UCSD-AML1 (cell line): ENCODE results near the gene OR2C3.
A peak's percentile ranks its signal among the peaks of the same experiment; 100 is the strongest.
"Not testable (repeated sequence)": the region's sequence is repeated elsewhere in the genome, so short reads cannot be mapped to it uniquely, and the experiment has no call there.

Experiments used
- DNase-seq: peaks from one replicate; lab custom pipeline; 2025; ENCODE audit not compliant: unreplicated experiment; lab: John Stamatoyannopoulos, UW

The OR2C3 gene

DNA sequence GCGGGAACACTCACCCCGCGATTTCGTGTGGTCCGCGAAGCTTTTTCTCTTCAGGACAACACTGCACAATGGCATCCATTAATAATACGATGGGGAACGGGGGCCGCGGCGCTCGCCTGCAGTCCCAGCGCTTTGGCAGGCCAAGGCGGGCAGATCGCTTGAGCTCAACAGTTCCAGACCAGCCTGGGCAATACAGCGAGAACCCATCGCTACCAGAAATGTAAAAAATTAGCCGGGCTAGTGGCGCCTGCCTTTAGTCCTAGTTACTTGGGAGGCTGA lies 17.7 kb downstream of the OR2C3 start:
- no peak for DNase-seq

DNA sequence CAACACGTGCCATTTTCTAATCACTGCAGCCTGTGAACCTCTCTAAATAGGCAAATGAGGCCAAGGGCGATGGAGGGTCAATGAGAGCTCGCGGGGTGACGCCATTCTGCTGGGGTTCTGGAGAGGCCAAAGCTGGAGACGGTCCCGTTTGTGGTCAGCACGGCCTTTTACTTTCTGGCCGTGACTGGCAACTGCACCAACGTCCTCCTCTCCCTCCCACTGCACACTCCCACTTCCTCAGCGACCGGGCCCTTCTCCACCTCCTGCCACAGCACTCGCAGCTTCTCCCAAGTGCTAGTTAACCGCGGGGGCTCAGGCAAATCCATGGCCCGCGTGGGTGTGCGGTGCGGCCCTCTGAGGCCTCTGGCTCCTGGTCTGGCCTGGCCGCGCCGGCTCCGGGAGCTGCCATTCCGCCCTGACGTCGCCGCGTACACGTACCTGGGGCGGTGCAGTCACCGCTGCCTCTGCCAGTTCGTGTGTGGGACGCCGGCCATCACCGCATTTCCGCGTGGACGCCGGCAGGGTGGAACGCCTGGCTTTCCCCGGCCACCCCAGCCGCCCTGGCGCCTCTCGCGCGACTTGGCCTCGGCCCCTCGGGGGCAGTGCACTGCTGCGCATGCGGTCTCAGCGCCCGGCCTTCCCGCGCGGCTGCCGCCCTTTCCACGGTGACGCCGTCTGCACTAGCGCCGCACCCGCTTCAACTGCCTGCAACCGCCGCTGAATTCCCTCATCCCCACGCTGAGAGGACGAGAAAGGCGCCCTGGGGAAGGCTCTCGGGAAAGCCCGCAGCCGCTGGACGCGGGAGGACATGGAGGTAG lies 18.2 kb downstream of the OR2C3 start:
- DNase-seq: no peak

DNA sequence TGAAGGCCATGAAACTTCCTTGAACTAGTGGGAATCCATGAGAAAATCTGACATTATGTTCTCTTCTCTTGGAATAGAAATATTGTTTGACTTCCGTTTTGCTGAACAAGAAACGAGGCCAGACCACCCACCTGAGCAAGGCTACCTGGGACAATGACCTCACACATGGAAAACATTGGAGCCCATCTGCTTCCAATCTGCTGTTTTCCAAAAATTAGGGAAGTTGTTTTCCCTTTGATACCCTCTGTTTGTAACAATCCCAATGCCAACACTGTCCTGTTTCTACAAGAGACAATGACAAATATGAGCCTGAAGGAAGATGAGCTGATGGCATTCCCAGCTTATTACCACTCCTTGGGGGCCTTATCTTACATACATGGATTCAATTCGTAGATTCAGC lies 29.4 kb downstream of the OR2C3 start:
- DNase-seq: no peak

DNA sequence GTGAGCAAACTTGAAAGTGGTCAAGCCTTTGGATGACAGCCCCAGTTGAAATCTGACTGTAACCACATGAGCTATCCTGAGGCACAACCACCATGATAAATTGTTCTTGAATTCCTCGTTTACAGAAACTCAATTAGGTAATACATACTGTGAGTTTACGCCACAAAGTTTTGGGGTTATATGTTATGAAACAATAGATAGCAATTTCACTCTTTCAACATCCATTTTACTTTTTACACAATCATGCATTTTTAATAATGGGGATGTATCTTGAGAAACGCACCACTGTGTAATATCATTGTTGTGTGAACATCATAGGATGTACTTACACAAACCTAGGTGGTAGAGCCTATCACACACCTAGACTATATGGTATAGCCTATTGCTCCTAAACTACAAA lies 35.4 kb downstream of the OR2C3 start:
- DNase-seq: no peak

DNA sequence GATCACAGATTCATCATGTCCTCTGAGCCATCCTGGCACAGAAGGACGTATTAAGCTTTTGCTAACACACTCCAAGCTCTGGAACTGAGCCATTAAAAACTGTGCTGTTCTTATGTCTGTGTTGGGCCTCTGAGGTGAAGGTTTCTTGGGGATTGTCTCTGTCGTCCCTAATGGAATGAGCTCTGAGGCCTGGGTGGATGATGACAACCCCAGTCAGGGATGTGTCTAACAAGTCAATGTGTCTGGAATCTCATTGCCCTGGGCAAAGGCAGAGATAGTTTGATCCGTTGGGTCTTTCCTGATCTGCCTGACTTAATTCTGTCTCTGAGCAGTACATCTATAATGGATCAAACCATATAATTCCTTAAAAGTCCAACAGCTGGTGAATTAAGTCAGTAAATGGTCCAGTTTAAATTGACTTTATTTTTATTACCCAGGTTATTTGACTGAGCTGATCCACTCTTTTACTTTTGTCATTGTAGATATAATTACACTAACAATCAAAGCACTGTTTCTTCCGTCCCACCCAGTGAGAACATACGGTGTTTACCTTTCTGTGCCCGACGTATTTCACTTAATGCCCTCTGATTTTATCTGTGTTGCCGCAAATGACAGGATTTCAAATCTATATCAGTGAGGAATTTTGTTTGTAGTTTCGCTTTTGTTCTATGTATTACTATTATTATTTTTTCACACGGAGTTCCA lies 39.5 kb downstream of the OR2C3 start:
- no peak for DNase-seq

DNA sequence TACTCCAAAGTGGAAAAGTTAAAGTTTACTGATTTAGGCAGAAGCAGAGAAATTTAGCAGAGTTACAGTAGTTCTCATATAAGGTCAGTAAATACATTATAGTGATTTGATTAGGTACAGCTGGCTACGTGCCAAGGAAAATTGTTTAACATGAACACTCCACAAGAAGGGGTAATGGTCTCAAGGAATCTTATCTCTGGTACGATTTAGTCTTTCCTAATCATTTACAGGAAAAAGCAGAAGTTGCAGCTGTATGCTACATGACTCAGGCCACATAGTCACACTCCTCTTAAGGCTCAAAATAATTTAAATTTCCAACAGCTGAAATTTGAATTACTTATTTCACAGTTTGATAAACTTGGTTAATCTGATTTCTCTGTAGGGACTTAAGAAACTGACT lies 41.5 kb downstream of the OR2C3 start:
- no peak for DNase-seq

DNA sequence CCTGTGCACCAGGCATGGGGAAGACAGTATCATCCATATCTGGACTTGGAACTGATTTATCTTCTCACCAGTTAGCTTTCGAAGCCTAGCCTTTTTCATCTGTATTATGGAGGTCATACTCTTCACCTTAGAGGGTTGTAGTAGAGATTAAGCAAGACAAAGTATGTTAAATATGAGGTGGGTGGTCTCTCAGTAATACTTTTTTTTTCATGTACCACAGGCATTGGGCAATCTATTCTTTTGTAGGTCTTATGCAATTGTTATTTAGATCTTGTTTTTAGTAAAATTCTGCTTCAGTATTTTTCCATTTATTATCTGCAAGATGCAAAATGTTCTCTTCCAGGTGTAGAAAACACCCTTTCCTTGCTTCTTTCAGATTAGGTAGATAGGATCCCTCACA lies 43.1 kb downstream of the OR2C3 start:
- DNase-seq: no peak

DNA sequence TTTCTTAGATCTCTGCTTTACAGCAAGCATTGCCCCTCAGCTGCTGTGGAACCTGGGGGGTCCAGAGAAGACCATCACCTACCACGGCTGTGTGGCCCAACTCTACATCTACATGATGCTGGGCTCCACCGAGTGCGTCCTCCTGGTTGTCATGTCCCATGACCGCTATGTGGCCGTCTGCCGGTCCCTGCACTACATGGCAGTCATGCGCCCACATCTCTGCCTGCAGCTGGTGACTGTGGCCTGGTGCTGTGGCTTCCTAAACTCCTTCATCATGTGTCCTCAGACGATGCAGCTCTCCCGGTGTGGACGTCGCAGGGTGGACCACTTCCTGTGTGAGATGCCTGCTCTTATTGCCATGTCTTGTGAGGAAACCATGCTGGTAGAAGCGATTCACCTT lies 44.9 kb downstream of the OR2C3 start:
- peak; percentile 22 for DNase-seq

DNA sequence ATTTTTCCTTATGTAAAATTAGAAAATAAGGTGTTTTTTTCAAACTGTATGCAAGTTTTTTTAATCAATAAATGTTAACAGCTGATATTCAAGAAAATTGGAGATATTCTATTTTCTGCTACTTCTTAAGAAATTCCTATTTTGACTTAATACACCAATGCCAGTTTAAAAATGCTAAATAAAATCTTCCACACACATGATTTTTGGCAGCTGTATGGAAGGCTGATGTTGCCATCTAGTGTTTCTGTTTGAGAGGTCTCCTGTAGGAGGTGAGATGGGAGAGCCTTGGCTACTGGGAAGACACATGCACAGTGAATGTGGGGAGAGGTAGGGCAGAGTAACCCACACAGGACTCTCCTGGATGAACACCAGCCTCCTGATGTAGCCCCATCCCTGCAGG lies 49.2 kb downstream of the OR2C3 start:
- peak; percentile 28 for DNase-seq

DNA sequence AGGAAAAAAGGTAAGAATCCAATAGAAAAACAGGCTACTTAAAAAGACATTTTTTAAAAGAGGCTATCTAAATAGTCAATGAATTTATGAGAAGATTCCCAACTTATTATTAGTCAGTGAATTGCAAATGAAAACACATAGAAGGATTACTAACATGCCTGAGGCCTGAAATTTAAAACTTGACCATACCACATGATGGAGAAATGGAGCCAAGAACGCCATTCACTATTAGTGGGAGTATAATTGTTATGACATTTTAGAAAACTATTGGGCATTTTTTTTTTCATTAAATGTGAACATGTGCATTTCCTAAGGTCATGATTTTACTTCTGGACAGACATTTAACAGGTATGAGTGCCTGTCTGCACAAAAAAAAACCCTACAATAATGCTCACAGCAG lies 53.5 kb downstream of the OR2C3 start:
- no peak for DNase-seq

DNA sequence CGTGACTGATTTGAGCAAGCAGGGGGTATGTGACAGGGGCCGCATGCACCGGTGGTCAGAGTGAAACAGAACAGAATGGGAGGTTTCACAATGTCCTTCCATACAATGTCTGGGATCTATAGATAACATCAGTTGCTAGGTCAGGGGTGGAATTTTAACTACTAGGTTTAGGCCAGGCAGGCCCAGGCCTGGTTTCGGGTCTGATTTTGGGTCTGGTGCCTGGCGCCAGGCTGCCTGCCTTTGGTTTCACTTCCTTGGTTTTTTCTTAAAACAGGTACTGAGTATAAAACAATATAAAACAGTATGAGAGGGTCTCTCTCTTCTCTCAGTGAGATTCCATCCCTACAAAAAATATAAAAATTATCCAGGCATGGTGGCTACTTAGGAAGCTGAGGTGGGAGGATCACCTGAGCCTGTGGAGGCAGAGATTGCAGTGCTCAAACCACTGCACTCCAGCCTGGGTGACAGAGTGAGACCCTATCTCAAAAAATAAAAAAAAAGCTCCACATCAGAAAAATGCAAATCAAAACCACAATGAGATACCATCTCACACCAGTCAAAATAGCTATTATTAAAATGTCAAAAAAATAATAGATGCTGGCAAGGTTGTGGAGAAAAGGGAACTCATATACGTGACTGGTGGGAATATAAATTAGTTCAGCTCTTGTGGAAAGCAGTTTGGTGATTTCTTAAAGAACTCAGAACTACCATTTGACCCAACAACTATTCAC lies 59.7 kb downstream of the OR2C3 start:
- DNase-seq: not testable (repeated sequence)

DNA sequence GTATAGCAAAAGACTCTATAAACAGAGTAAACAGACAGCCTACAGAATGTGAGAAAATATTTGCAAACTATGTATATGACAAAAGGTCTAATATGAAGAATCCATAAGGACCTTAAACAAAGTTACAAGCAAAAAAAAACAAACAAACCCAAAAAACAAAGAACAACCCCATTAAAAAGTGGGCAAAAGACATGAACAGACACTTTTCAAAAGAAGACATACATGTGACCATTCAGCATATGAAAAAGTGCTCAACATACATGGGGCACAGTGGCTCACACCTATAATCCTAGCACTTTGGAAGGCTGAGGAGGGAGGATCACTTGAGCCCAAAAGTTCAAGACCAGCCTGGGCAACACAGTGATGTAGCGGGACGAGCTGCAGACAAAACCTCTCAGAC lies 60.4 kb downstream of the OR2C3 start:
- DNase-seq: no peak
